HG02642 (cell line): Measurements from ENCODE around the gene SHANK1.

Source experiments
- ATAC-seq: cut with Tn5 transposase; IDR thresholded peaks from one replicate; pipeline ENCODE4 v1.9.1; 2021; ENCODE audit warnings: mild to moderate bottlenecking; ENCODE audit not compliant: unreplicated experiment, poor library complexity

The SHANK1 gene

GRCh38 chr19:50662651-50663481 lies 56.7 kb downstream of the SHANK1 start:
- no peak for ATAC-seq

DNA sequence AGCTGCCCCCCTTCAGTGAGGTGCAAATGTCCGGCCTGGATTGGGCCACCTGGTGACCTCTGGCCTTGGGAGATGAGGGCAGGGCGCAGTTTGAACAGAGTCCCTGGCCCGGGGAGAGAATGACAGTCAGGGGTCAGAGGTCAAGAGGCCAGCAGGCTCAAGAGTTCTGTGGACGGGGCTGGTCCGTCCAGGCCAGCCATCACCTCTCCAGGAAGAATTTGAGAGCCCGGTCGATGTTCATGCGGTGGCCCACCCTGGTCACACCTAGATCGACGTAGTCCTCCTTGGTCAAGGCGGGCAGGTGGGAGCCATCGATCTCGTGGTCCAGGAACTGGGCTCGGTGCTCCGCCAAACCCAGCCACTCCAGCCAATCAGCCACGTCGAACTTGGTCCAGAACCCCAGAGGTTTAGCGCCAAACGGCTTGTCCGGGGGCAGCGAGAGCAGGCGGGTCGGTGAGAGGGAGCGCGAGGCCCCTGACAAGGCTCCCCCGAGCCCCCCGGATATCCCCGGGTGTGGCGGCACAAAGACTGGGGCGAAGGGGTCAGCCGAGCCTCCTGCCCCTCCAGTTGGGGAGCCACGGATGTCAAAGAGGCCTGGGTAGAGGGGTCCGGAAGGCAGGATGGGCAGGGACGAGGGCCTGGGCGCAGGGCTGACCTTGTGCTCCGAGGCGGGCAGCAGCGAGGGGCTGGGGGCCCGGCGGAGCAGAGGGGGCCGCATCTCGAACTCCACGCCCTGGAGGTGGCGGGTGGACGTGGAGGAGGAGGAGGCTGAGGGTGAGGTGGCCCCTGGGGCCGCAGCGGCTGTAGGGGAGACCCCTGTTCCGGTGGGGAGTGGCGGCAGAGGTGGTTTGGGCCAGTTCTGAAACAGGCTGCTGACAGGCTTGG lies 57.6 kb downstream of the SHANK1 start:
- no peak for ATAC-seq

DNA sequence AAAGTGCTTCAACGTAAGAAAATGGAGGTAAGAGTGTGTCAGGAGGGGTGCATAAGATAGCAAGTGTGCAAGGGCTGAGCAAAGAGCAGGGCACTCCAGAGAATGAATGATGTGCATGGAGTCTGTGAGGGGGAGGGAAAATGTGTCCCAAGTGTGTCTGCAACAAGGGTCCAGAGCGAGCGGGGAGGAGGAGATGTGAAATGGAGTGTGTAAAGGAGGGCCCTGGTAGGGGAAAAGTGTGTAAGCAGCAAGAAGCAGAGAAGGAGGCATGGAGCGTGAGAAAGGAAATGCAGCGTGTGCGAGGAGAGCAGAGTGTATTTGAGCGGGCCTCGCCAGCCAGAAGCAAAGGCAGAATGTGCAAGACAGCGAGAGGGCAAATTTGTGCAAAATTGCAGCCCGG lies 58.6 kb downstream of the SHANK1 start:
- ATAC-seq = no peak

- ATAC-seq = no peak
These were observed 59.6 kb downstream of the SHANK1 start for GRCh38 chr19:50660088-50660366.

DNA sequence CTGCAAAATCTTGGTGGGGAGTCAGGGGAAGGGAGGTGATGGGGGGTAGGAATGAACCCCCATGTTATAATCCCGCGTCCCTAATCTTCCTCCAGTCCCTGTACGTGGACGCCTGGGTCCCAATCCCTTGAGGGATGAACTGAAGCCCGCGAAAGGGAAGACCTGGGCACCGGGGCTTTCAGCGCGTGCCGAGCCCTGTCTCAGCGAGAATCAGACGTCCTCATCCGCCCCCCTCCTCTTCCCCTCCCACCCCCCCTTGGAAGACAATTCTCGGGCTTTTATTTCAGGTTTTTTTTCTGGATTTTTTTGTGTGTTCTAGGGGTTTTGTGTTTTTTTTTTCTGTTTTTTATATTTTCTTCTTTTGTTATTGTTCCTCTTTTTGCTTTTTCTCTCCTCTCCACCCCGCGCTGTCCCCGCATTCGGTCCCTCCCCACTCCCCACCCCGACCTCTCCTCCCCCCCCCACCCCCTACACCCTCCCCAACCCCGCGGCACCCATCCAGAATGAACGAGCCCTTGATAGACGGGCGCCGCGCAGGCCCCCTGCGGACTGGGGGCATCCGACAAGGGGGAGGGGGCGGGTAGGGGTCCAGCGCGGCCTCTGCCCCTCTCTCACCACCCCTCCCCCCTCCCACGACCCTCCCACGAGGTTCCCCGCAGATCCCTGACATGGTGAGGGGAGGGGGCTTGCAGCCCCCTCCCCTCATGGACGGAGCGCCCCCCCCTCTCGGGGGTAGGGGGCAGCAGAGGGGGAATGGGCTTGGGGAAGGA lies 60.1 kb downstream of the SHANK1 start:
- ATAC-seq = no peak

GRCh38 chr19:50658441-50659317 lies 60.9 kb downstream of the SHANK1 start:
- ATAC-seq = no peak

- no peak for ATAC-seq
These were observed 61.7 kb downstream of the SHANK1 start for GRCh38 chr19:50657712-50658440.

DNA sequence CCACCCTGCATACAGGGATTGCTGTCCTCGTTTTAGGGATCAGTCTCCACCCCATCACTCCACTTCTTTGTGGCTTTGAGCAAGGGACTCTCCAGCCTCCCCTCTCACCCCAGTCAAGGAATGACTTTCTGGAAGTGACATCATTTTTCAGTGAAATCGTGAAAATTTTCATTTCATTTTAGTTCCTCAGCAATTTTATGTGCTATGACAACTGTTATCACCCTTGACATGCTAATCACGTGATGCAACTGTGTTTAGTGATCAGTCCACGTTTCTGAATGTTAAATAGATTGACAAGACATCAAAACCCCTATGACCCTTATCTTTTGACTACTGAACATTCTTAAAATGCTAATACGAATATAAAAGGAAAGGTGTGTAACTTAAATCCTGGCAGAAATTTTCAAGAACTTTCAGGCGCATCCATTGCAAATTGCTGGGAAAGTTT lies 62.4 kb downstream of the SHANK1 start:
- ATAC-seq = no peak

DNA sequence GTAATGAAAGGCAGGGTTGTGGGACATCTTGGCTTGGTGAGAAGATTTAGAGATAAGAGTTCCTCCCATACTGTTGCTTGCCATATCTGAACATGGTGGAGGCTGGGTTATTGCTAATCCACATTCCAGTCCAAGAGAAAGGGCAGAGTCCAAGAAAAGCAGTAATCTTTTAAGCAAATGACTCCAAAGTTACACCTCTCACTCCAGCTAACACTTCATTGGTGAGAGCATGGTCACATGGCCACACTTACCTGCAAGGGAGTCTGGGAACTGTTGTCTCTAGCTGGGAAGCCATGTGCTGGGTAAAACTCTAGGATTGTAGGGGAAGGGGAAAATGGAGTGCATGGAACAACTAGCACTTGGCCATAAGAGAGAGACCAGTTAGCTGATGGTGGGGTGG lies 64.7 kb downstream of the SHANK1 start:
- ATAC-seq = no peak

DNA sequence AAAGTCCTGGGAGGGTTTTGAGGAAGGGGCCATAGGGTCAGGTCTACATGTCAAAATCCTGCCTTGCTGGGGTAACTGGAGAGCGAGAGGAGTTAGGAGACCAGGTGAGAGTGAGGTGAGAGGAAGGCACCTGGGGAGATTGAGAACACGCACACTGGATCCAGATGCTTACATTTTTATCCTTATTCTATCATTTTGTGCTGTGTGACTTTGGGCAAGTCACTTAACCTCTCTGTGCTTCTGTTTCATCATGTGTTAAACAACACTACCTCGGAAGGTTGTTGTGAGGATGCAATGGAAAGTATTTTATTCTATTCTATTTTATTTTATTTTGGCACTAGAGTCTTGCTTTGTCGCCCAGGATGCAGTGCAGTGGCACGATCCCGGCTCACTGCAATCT lies 66.9 kb downstream of the SHANK1 start:
- ATAC-seq = no peak

DNA sequence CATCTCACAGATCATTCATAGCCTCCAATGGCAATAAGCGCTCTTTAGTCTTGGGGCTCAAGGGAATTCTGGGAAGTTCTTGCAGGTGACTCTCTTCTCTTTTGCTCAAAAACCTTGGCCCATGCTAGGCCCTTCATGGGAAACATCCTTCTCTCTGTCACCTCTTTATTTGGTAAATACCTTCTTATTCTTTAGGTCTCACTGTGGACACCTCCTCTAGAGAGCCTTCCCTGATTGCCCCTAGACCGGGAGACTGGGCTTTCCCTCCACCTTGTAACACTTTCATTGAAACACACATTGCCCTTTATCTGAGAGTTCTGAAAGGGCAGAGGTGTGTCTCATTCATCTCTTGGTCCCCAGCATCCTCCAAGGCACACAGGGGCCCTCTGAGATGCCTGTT lies 68.4 kb downstream of the SHANK1 start:
- ATAC-seq = no peak

- no peak for ATAC-seq
These were observed 69.9 kb downstream of the SHANK1 start, which contains the start of gene C19orf81 for GRCh38 chr19:50649433-50650391. C19orf81 (plus strand) TSS chr19:50649445; CDS start chr19:50649445, 0 bp downstream.

DNA sequence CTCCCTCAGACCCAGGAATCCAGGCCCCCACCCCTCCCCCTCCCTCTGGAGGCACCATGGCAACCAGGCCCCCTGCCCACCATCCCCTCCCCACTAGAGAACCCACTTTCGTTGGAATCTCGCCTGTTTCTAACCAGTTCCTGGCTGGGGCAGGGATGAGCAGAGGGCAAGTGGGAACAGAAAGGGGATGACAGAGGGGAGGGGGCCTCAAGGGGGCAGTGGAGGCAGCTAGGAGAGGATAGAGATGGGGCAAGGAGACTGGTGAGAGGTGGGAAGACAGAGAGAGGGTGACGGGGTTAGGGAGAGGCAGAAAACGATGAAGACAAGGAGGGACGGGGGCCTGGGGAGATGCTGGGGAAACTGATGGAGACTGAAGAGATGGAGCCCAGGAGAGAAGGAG lies 70.9 kb downstream of the SHANK1 start:
- ATAC-seq = no peak

DNA sequence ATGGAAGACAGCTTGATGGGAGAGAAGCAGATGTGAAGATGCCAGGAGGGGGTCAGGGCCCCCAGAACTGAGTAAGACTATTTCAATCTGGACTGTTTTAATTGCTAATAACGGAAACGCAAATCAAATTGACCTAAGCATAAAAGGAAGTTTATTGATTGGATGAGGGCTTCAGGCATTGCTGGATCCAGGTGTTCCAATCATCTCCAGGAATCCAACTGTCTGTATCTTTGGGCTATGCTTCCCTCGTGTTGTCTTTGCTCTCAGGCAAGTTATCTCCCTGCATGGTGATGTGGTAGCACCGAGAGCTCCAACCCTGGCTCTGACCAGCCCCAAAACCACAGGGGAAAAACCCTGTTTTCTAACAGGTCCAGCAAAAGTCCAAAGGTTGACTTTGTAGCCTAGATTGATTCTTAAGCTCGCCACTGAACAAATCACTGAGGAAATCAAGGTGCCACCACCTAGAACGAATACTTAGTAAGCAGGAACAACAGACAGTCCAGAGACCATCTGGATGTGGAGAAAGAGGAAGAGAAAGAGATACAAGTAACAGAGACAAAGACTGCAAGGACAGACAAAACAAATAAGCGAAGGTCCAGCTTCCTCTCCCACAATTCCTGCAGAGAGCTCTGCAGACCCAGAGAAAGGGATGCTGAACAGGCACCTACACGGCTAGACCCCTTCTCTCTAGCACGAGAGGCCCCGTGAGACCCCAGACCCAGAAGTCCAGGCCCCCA lies 71.6 kb downstream of the SHANK1 start:
- no peak for ATAC-seq

DNA sequence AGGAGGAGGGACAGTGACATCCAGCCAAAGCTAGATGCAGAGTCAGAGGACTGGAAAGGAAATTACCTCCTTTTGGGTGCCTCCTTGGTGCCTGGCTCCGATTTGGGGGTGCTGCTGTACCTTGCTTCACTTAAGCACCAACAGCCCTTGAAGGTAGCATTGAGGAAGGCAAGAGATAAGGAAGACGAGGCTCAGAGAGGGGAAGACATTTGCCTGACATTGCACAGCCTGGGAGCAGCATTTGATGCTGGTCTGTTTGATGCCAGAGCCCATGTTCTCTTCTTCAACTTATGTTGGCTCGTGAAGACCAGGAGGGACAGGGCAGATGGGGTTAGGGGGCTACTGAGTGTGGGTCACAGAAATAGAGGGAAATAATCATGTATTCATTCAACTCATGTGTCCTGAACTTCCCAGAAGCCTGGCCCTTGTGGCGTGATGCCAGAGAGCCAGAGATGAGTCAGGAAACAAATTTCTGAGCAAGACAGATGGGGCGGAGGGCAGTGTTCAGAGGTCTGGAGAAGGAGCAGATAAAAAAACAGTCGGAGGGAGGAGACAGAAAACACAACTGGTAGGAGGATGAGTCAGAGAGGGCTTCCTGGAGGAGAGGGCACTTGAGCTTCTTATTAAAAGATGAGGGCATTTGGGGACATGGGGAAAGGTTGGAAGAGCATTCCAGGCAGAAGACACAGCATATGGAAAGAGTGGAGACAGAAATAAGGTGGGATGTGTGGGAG lies 73.4 kb downstream of the SHANK1 start:
- no peak for ATAC-seq

- ATAC-seq = no peak
These were observed 74.5 kb downstream of the SHANK1 start for GRCh38 chr19:50645107-50645506.
